Measurements from ENCODE around the gene C19orf53. TPM values are rescaled to one million over a fixed set of nuclear protein-coding genes. Genes with fewer than 3 reads are reported as not detected.

The C19orf53 gene
- total and polyA plus RNA-seq, 9 of the 15 experiments (the other 6 are each of a cell fraction or from before 2014, with no cell fraction given), result 98.5 to 441 (median 164) TPM

DNA sequence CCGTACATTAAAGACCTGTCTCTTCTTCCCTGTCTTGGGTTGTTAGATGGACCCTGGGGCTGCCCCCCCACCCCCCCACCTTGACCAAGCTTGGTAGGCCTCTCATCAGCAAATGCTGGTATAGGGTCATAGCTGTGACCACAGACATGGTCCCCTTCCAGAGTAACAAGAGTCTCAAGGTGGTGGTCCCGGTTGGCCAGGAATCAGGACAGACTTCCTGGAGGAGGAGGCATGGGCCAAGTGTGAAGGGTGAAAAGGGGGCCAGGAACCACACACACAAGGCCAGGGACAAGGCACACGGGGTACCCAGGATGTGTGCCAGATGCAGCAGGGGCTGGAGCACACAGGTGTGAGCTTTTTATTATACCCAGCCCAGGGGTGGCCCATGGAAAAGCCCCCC is 11.0 kb upstream of the C19orf53 start:
- Histone ChIP-seq H4K20me1 (replicated peaks; ENCODE audit: control insufficient read depth, insufficient read depth, low read length) (no peaks in the 10 kb centered on the region), H3K4me3 (no peak overlapping the region), H3K27me3 (ENCODE audit: control insufficient read depth in 2 of 2, insufficient read depth in 2 of 2, low read length in 2 of 2) (no peaks in the 10 kb centered on the region), H3K4me1 (replicated peaks in 1 of 2; ENCODE audit: control insufficient read depth in 2 of 2, insufficient read depth in 2 of 2, low read length in 2 of 2) (peaks cover 7 to 43% of the 10 kb centered on the region in 2 experiments; a peak in 3 of 5 replicates), H3K27ac (ENCODE audit: extremely low read depth, low read depth, low read length) (no peak overlapping the region), H3K9me1 (ENCODE audit: control insufficient read depth, insufficient read depth, low read length) (no peaks in the 10 kb centered on the region), H3K9ac (ENCODE audit: insufficient read depth in 1 of 2, low read depth in 2 of 2, low read length in 2 of 2) (peak overlapping the region in 1 of 2 experiments; percentile 14; a peak in 1 of 4 replicates), H3K9me3 (replicated peaks; ENCODE audit: control insufficient read depth, insufficient read depth, low read depth, low read length) (no peaks in the 10 kb centered on the region), H3K4me2 (ENCODE audit: insufficient read depth, low read length) (peak overlapping the region; percentile 99), H3K36me3 (ENCODE audit: control insufficient read depth, insufficient read depth, low read length) (peaks cover 58% of the 10 kb centered on the region; the same call in 1 of the 3 replicates), H3K79me2 (ENCODE audit: control insufficient read depth, insufficient read depth, low read length) (peaks cover 28% of the 10 kb centered on the region), H2AFZ (ENCODE audit: low read depth, low read length) (no peak overlapping the region)
- TF ChIP-seq, protein P1, sequence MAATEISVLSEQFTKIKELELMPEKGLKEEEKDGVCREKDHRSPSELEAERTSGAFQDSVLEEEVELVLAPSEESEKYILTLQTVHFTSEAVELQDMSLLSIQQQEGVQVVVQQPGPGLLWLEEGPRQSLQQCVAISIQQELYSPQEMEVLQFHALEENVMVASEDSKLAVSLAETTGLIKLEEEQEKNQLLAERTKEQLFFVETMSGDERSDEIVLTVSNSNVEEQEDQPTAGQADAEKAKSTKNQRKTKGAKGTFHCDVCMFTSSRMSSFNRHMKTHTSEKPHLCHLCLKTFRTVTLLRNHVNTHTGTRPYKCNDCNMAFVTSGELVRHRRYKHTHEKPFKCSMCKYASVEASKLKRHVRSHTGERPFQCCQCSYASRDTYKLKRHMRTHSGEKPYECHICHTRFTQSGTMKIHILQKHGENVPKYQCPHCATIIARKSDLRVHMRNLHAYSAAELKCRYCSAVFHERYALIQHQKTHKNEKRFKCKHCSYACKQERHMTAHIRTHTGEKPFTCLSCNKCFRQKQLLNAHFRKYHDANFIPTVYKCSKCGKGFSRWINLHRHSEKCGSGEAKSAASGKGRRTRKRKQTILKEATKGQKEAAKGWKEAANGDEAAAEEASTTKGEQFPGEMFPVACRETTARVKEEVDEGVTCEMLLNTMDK (IDR thresholded peaks at IDR 0.05; ENCODE audit: borderline replicate concordance, insufficient read depth, low read depth, low read length, poor library complexity, severe bottlenecking), result no peak
- no peak for TF ChIP-seq ELF4 (CRISPR knock-in tag; IDR thresholded peaks at IDR 0.05)
- TF ChIP-seq ZFP36 (IDR thresholded peaks at IDR 0.05; ENCODE audit: low read depth, low read length, partially characterized antibody), result peak; percentile 97
- peak; percentile 88; the same call in 1 of the 2 replicates for TF ChIP-seq ZNF436 (CRISPR knock-in tag; IDR thresholded peaks at IDR 0.05)
- peak in 1 of 2 experiments; percentile 18; a peak in 1 of 4 replicates for TF ChIP-seq RCOR1 (IDR thresholded peaks at IDR 0.05; ENCODE audit: borderline replicate concordance in 1 of 2, low read depth in 2 of 2, low read length in 2 of 2)
- peak; percentile 50; the same call in 1 of the 2 replicates for TF ChIP-seq ADNP (tag; IDR thresholded peaks at IDR 0.05)
- TF ChIP-seq BCOR (IDR thresholded peaks at IDR 0.05), result peak; percentile 78
- ATAC-seq (no peak), DNase-seq (ENCODE audit: extremely low read depth in 1 of 4, low spot score in 3 of 4) (no peak), FAIRE-seq (no peak)
- in situ Hi-C loops (cut with MboI) (no loop called here), intact Hi-C loops (cut with micrococcal nuclease) (no loop called here)
- no TSS peak for BruUV-seq (replicated peaks)
- CTCF ChIA-PET (ENCODE audit: low intra/inter-chr PET ratio), result no interaction called here
- POLR2A ChIA-PET, result no interaction called here
- WGBS (ENCODE audit: insufficient coverage, low coverage, missing lambda C conversion rate), result 94% methylated on average over 2 of the region's 3 CpGs

Measured in K562 (cell line).